Measurements from ENCODE around the gene PSG11. TPM values are rescaled to one million over a fixed set of nuclear protein-coding genes. Genes with fewer than 3 reads are reported as not detected.
"Not testable (repeated sequence)": the region's sequence is repeated elsewhere in the genome, so short reads cannot be mapped to it uniquely, and the experiment has no call there.

Gene PSG11
- total RNA-seq, 1 donor from 2014 or later, result 0.10 TPM

DNA sequence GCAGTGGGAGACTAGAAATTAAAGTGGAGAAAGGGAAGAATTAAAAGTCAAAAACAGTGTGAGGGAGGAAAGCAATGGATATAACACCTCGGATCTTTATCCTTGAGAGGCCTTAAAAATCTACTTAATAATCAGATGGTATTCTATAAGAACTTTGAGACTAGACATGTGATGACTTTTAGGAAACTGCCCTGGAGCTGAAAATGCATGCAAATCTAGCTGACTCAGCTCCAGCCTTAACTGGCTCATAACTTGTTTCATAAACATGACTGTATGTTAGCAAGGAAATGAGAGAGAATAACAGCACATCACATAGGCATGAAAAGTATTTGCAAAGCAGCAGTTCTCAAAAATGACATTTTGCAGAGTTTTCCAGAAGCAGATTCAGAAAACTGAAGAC lies 38.1 kb downstream of the PSG11 start:
- not testable (repeated sequence) for DNase-seq

DNA sequence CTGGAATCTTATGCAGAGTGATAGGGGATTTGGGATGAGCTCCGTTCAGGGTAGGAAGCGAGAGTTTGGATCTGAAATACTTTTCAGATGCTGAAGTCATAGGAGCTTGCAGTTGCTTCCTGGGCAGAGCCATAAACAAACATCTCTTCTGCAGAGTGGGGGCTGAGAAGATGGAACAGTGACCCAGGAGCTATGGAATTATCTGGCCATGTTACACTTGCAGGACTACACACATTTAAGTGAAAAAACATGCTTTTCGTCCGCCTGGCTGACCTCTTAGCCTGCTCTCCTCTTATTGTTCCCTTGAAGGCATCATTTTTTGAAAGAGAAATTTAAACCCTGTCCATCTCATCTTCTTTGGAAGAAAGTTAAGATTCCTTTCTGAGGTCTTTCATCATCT lies 40.7 kb downstream of the PSG11 start:
- DNase-seq, result no peak

DNA sequence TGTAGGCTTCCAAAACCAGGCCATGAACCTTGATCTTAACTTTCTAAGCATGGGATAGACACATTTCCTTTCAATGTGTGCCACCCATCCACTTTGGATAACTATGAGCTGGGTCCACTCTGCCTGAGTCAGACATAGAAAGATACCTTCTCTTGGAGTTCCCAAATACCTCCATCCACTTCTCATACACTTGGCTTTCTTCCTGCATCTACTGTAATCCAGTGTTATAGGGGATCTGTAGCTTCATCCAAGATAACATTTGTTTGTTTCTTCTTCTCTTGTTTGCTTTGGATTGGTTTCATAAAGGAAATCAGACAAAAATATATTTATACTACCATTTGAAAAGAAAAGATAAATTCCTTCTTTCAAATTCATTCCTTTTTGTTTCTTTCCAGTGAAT lies 44.2 kb downstream of the PSG11 start:
- not testable (repeated sequence) for DNase-seq

DNA sequence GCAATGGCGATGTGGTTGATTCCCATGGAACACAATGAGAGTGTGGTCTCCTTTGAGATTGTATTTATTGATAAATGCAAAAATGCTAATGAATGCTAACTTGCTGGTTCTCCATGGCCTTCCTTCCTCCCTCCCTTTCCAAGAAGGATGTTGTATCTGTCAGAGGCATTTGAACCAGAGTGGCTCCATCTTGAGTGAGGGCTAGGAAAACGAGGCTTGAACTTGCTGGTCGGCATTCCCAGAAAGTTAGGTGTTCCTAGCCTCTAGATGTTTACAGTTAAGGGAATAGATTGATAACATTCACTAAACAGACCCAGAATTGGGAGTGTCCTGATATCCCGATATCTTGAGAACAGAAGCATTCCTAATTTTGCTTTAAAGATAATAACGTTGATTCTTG lies 54.8 kb downstream of the PSG11 start:
- not testable (repeated sequence) for DNase-seq

DNA sequence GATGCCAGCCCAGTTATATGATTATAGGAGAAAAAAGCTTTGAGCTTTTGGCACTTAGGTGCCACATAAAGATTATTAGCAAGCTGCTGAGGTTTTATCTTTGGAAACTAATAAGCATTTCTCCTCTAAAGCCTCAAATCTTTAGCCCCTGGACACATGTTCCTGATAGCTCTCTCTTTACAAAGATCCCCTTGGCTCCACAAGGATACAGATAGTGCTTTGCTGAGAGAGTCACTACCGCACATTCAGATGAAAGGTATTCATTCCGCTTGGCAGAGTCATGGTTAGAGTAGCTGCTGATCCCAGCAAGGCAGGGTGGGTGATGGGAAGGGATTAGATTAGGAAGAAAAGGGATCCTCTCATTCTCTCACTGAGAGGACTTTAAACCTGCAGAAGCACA lies 61.1 kb downstream of the PSG11 start:
- DNase-seq, result no peak

DNA sequence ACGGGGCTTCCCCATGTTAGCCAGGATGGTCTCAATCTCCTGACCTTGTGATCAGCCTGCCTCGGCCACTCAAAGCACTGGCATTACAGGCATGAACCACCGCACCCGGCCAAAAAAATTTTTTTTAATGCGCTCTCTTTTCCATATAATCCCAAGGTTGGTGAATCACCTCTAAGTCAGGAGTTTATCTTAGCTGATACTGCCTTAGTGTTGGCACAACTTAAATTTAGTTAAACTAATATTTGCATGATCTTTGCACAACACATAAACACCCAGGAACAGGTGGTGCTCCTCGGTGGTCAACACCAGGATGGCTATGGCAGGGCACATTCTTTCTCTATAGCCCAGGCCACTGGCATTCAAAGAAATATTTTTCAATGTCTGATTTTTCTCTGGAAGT lies 65.2 kb downstream of the PSG11 start:
- no peak for DNase-seq

Other genes starting within 250 kb of the PSG11 start
- not detected for gene PSG1, start 146.8 kb downstream of the PSG11 start, total RNA-seq
- gene PSG6, start 108.6 kb downstream of the PSG11 start, total RNA-seq, result not detected
- gene PSG7, start 89.3 kb downstream of the PSG11 start, total RNA-seq, result not detected
- gene PSG2, start 56.2 kb upstream of the PSG11 start, total RNA-seq, result not detected
- not detected for gene PSG5, start 160.1 kb upstream of the PSG11 start, total RNA-seq
- gene PSG4, start 179.2 kb upstream of the PSG11 start, total RNA-seq, result not detected
- gene PSG9, start 243.1 kb upstream of the PSG11 start, total RNA-seq, result not detected